Tibial nerve (tissue), 4 donors: Measurements from ENCODE around the gene MRPL21. TPM values are rescaled to one million over a fixed set of nuclear protein-coding genes. Genes with fewer than 3 reads are reported as not detected.
A peak's percentile ranks its signal among the peaks of the same experiment; 100 is the strongest.

Experiments used
- DNase-seq, 2 donors: peaks; one replicate each; pipeline ENCODE4 v3.0.0-alpha.2; 2019; ENCODE audit warnings: low spot score in 2 of 2
- H3K27ac ChIP-seq, 4 donors: fragments of 200-600 bp; sonication (generic) in 3 of 4; one replicate each; pipeline ENCODE4 v1.5.1; 2017 to 2019; ENCODE audit warnings: mild to moderate bottlenecking in 1 of 4
- H3K27me3 ChIP-seq, 2 donors: fragments of 200-600 bp; sonication (generic) in 1 of 2; one replicate each; pipeline versions ENCODE4 v1.5.1 to v1.6.0; 2017 to 2019
- H3K36me3 ChIP-seq, 3 donors: fragments of 200-600 bp; sonication (generic); one replicate each; pipeline ENCODE4 v1.5.1; 2018 to 2019
- H3K4me1 ChIP-seq, 4 donors: fragments of 200-600 bp; sonication (generic) in 3 of 4; one replicate each; pipeline ENCODE4 v1.5.1; 2017 to 2019
- H3K4me3 ChIP-seq, 4 donors: fragments of 200-600 bp; sonication (generic) in 3 of 4; one replicate each; pipeline ENCODE4 v1.5.1; 2017 to 2019; ENCODE audit warnings: mild to moderate bottlenecking in 1 of 4, moderate library complexity in 1 of 4
- H3K9me3 ChIP-seq, 4 donors: fragments of 200-600 bp; sonication (generic) in 3 of 4; one replicate each; pipeline ENCODE4 v1.5.1; 2017 to 2019
- EP300 ChIP-seq, 2 donors: sonication (generic); formaldehyde crosslinking; IDR thresholded peaks; one replicate each; pipeline ENCODE4 v1.6.1; 2017; ENCODE audit warnings: antibody characterized with exemption in 2 of 2, mild to moderate bottlenecking in 1 of 2
- POLR2A ChIP-seq, 2 donors: fragments of 450-650 bp; IDR thresholded peaks; one replicate each; pipeline ENCODE4 v1.6.1; 2017; ENCODE audit warnings: antibody characterized with exemption in 2 of 2, mild to moderate bottlenecking in 2 of 2, moderate library complexity in 2 of 2
- WGBS, 2 donors: methylation state at CpG; one replicate each; pipeline ENCODE4 v1.1.5; 2018; 5-methylcytosine and 5-hydroxymethylcytosine counted together
- total RNA-seq, 4 donors: library from RNA; depleted of rRNA; stranded (reverse); fragments of >200 nt; gene quantifications; one replicate each; pipeline ENCODE4 v1.1.0, GENCODE V29; 2016
- TF ChIP-seq, protein P1 (sequence below), 5 experiments: fragments of 200-600 bp in 3 of 5; fragments of 450-650 bp in 2 of 5; sonication (generic) in 3 of 5; IDR thresholded peaks; one replicate each; pipeline ENCODE4 v1.5.1; 2016 to 2019; ENCODE audit warnings: antibody characterized with exemption in 5 of 5, mild to moderate bottlenecking in 3 of 5, moderate library complexity in 2 of 5

MRPL21 gene
- total RNA-seq, 4 donors from 2014 or later = 35.9 to 78.0 (median 49.8) TPM

DNA sequence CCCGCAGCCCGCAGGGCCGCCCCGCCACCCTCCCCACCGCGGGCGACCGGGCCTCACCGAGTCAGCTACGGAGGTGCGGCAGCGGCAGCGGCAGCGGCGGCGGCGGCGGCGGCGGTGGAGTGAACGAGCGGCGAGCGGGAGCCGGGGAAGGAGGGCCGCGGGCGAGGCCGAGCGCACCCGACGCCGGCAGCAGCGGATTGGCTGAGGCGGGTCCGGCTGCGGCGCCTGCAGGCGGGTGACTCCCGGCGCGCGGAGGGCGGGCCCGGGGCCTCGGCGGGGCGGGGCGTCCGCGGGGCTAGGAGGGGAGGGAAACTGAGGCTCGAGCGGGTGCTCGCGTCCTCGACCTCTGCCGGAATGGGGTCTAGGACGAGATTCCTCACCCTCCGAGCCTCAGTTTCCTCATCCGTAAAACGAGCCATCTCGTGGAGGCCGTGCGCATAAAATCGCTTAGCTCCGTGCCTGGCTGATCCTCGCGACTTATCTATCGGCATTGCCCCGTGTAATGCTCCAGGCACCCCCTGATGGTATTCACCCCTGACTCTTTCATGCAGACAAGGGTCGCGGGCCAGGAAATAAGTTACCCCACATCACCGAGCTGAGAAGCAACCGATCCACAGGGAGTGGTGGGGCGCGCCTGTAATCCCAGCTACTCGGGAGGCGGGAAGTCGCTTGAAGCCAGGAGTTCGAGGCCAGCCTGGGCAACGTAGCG lies 61.8 kb downstream of the MRPL21 start, which contains the start of gene CPT1A:
TSS of gene CPT1A (minus strand) at position 199 of the 709 bp plus-strand sequence. CDS start 26,442 bp downstream, outside the sequence.
- Histone ChIP-seq H3K27me3 (no peaks in the 10 kb centered on the region), H3K9me3 (no peaks in the 10 kb centered on the region), H3K27ac (peak within 1 kb of the TSS; percentile 89 to 98 (median 92)), H3K36me3 (no peaks in the 10 kb centered on the region), H3K4me3 (peak within 1 kb of the TSS; percentile 72 to 98 (median 80)), H3K4me1 (peaks cover 0 to 69% (median 40%) of the 10 kb centered on the region in 4 donors)
- 7 to 11% methylated on average over 31 to 61 of the region's 82 CpGs for WGBS, 2 donors
- TF ChIP-seq EP300 (IDR thresholded peaks at IDR 0.05) = peak in 1 of 2 donors; percentile 24
- TF ChIP-seq POLR2A (IDR thresholded peaks at IDR 0.05) = peak; percentile 63 to 80
- TF ChIP-seq, protein P1, sequence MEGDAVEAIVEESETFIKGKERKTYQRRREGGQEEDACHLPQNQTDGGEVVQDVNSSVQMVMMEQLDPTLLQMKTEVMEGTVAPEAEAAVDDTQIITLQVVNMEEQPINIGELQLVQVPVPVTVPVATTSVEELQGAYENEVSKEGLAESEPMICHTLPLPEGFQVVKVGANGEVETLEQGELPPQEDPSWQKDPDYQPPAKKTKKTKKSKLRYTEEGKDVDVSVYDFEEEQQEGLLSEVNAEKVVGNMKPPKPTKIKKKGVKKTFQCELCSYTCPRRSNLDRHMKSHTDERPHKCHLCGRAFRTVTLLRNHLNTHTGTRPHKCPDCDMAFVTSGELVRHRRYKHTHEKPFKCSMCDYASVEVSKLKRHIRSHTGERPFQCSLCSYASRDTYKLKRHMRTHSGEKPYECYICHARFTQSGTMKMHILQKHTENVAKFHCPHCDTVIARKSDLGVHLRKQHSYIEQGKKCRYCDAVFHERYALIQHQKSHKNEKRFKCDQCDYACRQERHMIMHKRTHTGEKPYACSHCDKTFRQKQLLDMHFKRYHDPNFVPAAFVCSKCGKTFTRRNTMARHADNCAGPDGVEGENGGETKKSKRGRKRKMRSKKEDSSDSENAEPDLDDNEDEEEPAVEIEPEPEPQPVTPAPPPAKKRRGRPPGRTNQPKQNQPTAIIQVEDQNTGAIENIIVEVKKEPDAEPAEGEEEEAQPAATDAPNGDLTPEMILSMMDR (IDR thresholded peaks at IDR 0.05) = peak in 2 of 5 experiments; percentile 7 to 20
- peak; percentile 48 to 61 for DNase-seq

Other genes with a start within 250 kb of the MRPL21 start
- gene GAL, start 219.3 kb downstream of the MRPL21 start, total RNA-seq = 1 to 10 TPM in 1 of 4 donors, not detected in 3; 3.3 TPM
- gene TESMIN, start 152.3 kb downstream of the MRPL21 start, total RNA-seq = under 1 TPM in 1 of 4 donors, not detected in 3; 0.42 TPM
- 10 to 100 TPM; 32.9 to 84.9 (median 49.2) TPM for gene CPT1A, start 61.9 kb downstream of the MRPL21 start, total RNA-seq
- gene IGHMBP2, start 59 bp upstream of the MRPL21 start, total RNA-seq = 10 to 100 TPM; 12.9 to 29.4 (median 22.3) TPM
- gene MRGPRD, start 77.2 kb upstream of the MRPL21 start, total RNA-seq = not detected
- gene MRGPRF, start 109.4 kb upstream of the MRPL21 start, total RNA-seq = 10 to 100 TPM; 34.2 to 67.9 (median 46.3) TPM
- gene TPCN2, start 145.1 kb upstream of the MRPL21 start, total RNA-seq = 10 to 100 TPM; 27.1 to 36.1 (median 31.3) TPM